GM19043 (cell line): ENCODE data around the gene NXPH3.

Experiments
- ATAC-seq: cut with Tn5 transposase; IDR thresholded peaks from one replicate; pipeline ENCODE4 v1.9.1; 2021; ENCODE audit warnings: low read depth; ENCODE audit not compliant: unreplicated experiment

NXPH3 gene

DNA sequence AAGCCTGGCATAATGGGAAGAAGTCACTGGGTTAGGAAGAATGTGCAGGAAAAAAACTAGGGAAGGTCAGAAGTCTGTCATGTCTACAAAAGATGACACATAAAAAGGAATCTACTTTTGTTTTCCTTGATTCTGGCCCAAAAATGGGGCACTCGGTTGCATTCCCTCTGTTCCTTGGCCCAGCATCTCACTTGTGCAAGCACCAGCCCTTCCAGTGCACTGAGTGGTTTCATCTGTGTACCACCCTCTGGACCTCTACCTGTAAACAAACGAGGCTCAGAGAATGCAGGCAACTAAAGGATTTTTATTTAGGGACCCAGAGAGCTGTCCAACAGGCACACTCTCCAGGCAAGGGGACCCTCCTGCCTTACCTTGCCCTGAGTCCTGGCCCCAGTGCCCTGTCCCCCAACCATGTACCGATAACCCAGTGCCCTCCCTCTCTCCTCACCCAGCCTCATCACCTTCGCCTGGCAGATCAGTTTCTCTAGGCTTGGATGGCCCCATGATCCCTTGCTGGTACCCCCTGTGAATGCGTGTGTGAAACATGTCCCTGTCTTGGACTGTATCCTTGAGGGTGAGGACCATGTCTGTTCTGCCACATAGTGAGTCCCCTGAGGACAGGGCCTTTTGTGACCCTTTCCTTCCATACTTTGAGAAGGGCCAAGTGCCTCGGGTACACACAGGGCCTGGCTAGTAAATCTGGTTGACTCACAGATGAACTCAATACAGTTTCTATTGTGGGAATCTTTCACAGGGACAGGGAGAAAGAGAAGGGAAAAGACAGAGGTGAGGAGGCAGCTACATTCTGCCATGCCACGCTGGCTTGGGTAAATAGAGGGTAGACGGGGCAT is 13.3 kb downstream of the NXPH3 start:
- no peak for ATAC-seq

DNA sequence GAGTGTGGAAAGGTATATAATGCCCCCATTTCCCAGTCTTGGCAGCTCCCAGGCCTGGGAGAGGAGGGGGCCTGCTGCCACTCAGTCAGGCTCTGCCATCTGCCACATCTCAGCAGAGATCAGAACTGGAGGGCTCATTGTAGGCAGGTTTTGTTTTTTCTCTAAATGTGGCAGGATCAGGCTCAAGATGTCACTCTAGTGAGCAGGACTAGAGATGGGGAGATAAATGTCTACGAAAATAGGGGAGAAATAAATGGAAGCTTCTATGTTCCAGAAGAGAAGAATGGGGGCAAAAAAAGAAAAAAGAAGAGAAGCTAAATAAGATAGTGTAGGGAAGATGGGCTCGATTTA is 13.9 kb downstream of the NXPH3 start:
- ATAC-seq = no peak

- ATAC-seq = no peak
These were observed 15.2 kb downstream of the NXPH3 start for GRCh38 chr17:49590874-49591273.

DNA sequence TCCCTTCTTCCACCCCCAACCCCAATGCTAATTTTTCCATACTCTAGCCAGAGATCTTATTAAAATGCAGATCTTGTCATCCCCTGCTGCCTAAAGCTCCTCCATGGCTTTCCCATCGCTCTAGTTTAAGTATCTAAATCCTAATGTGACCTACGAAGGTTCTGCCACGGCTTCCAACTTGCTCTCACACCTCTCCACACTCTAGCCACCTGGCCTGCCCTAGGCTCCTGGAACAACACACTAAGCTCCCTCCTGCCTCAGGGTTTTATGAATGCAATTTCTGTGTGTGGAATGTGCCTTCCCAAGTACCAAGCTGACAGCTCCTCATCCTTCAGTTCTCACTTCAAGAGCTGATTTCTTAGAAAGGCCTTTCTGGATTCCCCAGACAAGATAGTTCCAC is 16.6 kb downstream of the NXPH3 start:
- no peak for ATAC-seq

- no peak for ATAC-seq
These were observed 19.7 kb downstream of the NXPH3 start for GRCh38 chr17:49595328-49595727.

GRCh38 chr17:49595980-49596379 is 20.3 kb downstream of the NXPH3 start:
- ATAC-seq = no peak

- no peak for ATAC-seq
These were observed 21.1 kb downstream of the NXPH3 start for GRCh38 chr17:49596613-49597244.

DNA sequence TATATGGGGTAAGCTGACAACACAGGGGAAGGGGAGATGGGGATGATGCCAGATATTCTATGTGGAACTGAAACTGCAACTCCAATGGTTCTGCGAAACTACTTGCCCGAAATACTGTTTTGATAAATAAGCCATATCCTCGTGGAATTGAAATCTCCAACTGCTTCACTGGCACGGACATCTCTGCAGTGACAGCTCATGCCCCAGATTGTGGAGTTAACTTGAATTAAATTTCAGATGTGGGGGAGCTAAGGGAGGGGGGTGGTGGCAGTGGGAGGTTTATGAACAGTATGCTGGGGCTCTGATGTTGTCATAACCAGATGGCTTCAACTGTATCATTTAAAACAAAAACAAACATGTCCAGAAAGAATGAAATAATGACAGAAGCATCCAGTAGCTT is 21.8 kb downstream of the NXPH3 start:
- ATAC-seq = no peak

GRCh38 chr17:49597928-49598655 is 22.4 kb downstream of the NXPH3 start:
- ATAC-seq = no peak

GRCh38 chr17:49598918-49599317 is 23.2 kb downstream of the NXPH3 start:
- no peak for ATAC-seq

DNA sequence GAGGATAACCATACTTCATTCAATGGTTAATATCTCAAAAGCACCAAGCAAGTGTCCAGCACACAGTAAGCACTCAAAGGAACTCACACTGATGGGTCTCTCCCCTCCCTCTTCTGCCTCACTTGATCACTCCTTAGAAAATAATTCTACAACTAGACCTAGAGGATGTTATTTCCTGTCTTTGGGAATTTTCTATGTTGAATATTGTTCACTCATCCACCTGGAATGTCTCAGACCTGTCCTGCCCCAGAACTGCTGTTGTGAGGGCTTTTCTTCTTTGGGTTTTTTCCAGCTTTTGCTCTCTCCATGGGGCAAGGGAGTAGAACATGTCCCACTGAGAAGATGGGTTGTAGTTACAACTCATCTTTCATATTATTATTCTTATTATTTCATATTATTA is 25.3 kb downstream of the NXPH3 start:
- no peak for ATAC-seq

- ATAC-seq = no peak
These were observed 27.1 kb downstream of the NXPH3 start for GRCh38 chr17:49602783-49603182.

DNA sequence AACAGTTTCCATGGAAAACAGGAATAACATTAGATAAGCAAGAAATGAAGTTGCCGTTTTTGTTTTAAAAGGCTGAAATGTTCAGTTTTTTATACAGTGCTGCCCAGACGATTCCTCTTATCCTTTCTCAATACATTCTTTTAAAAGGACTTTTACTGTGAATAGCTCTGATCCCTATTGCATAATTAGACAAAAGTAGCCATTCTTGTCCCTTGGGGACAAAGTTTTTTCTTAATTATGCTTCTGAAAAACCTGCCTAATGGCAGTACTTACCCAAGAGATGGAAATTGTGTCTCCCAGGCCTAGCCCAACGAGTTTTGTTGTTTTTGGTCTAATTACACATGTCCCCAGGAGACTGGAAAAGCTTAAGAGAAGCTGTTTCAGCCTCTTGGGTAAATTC is 27.6 kb downstream of the NXPH3 start:
- no peak for ATAC-seq

GRCh38 chr17:49603720-49604119 is 28.0 kb downstream of the NXPH3 start:
- ATAC-seq = no peak

- ATAC-seq = no peak
These were observed 28.7 kb downstream of the NXPH3 start for GRCh38 chr17:49604314-49604869.

GRCh38 chr17:49610883-49611584 is 35.4 kb downstream of the NXPH3 start:
- no peak for ATAC-seq

- ATAC-seq = no peak
These were observed 37.1 kb downstream of the NXPH3 start for GRCh38 chr17:49612726-49613125.

- no peak for ATAC-seq
These were observed 37.6 kb downstream of the NXPH3 start for GRCh38 chr17:49613182-49613800.

DNA sequence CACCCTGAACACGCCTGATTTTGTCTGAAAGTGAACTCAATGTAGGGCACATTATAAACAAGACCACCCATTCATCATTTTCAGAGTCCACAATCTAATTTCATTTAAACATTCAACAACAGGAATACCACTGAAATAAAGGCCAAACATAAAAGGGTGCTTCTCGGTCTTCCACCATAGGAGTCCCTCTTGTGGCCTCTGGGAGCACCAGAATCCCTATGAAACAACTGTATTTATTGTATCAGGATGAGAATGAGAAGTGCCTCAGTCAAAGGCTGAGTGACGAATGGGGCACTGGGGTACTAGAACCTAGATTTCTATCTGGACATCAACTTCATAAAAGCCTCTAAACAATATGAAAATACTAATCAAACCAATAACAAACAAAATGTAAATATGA is 40.4 kb downstream of the NXPH3 start:
- no peak for ATAC-seq

GRCh38 chr17:49616601-49617131 is 41.0 kb downstream of the NXPH3 start:
- ATAC-seq = no peak
